Fibroblast of lung (primary cell): ENCODE data around the gene KCTD18. TPM values are rescaled to one million over a fixed set of nuclear protein-coding genes. Genes with fewer than 3 reads are reported as not detected.

ENCODE experiments used
- DNase-seq, 2 donors: peaks; one replicate each; pipeline versions ENCODE4 v3.0.0 to v3.0.0-alpha.2; 2010; ENCODE audit warnings: low read depth in 2 of 2
- H2AFZ ChIP-seq: 2 replicates; pipeline ENCODE4 v1.5.1; 2012; ENCODE audit warnings: low read length, control low read depth, inconsistent platforms
- H3K27ac ChIP-seq: 2 replicates; pipeline ENCODE4 v1.5.1; 2011; ENCODE audit warnings: low read length, control low read depth; ENCODE audit not compliant: insufficient read depth
- H3K27me3 ChIP-seq: 2 replicates; pipeline ENCODE4 v1.5.1; 2011; ENCODE audit warnings: mild to moderate bottlenecking, low read length; ENCODE audit not compliant: control insufficient read depth, insufficient read depth
- H3K36me3 ChIP-seq: 2 replicates; pipeline ENCODE4 v1.5.1; 2011; ENCODE audit warnings: low read length; ENCODE audit not compliant: control insufficient read depth, insufficient read depth
- H3K4me1 ChIP-seq: 2 replicates; pipeline ENCODE4 v1.5.1; 2011; ENCODE audit warnings: low read length; ENCODE audit not compliant: control insufficient read depth, insufficient read depth; ENCODE audit errors: extremely low read depth
- H3K4me2 ChIP-seq: 2 replicates; pipeline ENCODE4 v1.5.1; 2011; ENCODE audit warnings: low read length, control low read depth; ENCODE audit not compliant: insufficient read depth; ENCODE audit errors: extremely low read depth
- H3K4me3 ChIP-seq, 4 experiments: fragments of 200-600 bp in 1 of 4; sonication (generic) in 1 of 4; replicated peaks in 1 of 4; 2 replicates each; pipeline ENCODE4 v1.5.1; 2011 to 2016; ENCODE audit warnings: low read length in 4 of 4, low read depth in 3 of 4, mild to moderate bottlenecking in 3 of 4, control low read depth in 2 of 4, inconsistent platforms in 1 of 4, mixed read lengths in 1 of 4; ENCODE audit not compliant: insufficient read depth in 1 of 4; ENCODE audit errors: control extremely low read depth in 1 of 4
- H3K79me2 ChIP-seq: 2 replicates; pipeline ENCODE4 v1.5.1; 2012; ENCODE audit warnings: mild to moderate bottlenecking, low read length, inconsistent platforms; ENCODE audit not compliant: control insufficient read depth, insufficient read depth
- H3K9ac ChIP-seq: 2 replicates; pipeline ENCODE4 v1.5.1; 2011; ENCODE audit warnings: mild to moderate bottlenecking, low read length, control low read depth; ENCODE audit not compliant: insufficient read depth
- H3K9me3 ChIP-seq: 2 replicates; pipeline ENCODE4 v1.5.1; 2012; ENCODE audit warnings: low read depth, low read length; ENCODE audit not compliant: control insufficient read depth, insufficient read depth
- H4K20me1 ChIP-seq: 2 replicates; pipeline ENCODE4 v1.5.1; 2011; ENCODE audit warnings: low read length; ENCODE audit not compliant: control insufficient read depth, insufficient read depth; ENCODE audit errors: extremely low read depth
- CTCF ChIP-seq, 2 donors: IDR thresholded peaks in 1 of 2; conservative IDR thresholded peaks in 1 of 2; 1 replicate in 1 of 2; 2 replicates in 1 of 2; pipeline ENCODE4 v1.5.1; 2011 to 2012; ENCODE audit warnings: low read length in 2 of 2, control low read depth in 1 of 2, inconsistent platforms in 1 of 2, low read depth in 1 of 2, mild to moderate bottlenecking in 1 of 2
- EZH2 ChIP-seq: IDR thresholded peaks from 2 replicates; pipeline ENCODE4 v1.5.1; 2012; ENCODE audit warnings: low read length, control low read depth, mild to moderate bottlenecking; ENCODE audit errors: missing control alignments
- polyA minus RNA-seq: library from RNA; depleted of rRNA, polyadenylated mRNA; stranded (reverse); fragments of >200 nt; gene quantifications from 2 replicates; pipeline ENCODE4 v1.2.3, GENCODE V29; 2011; ENCODE audit warnings: low replicate concordance
- polyA plus RNA-seq, 2 donors: library from polyadenylated mRNA; depleted of rRNA in 1 of 2; stranded (reverse) in 1 of 2; unstranded in 1 of 2; fragments of >200 nt; gene quantifications; 2 replicates each; pipeline ENCODE4 v1.2.1, GENCODE V29; 2011 to 2012; ENCODE audit warnings: missing spikeins in 1 of 2
- total RNA-seq: library from RNA; depleted of rRNA; stranded (reverse); fragments of >200 nt; gene quantifications from 2 replicates; pipeline ENCODE4 v1.2.1, GENCODE V29; 2014

KCTD18 gene
- total RNA-seq = 24.9 and 29.4 TPM in 2 replicates
- 9.9 and 14.0 TPM in 2 replicates for polyA plus RNA-seq
- polyA plus RNA-seq (2012) = 8.2 and 10.4 TPM in 2 replicates
- polyA minus RNA-seq = 2.5 TPM in 2 replicates

GRCh38 chr2:200509612-200510433 is at the start of gene KCTD18:
KCTD18 (minus strand) TSS chr2:200510068; CDS start chr2:200507016, 3,052 bp downstream.
- peaks cover 10% of the 10 kb centered on the region for H3K27me3 ChIP-seq
- no peaks in the 10 kb centered on the region for H3K4me1 ChIP-seq
- H3K36me3 ChIP-seq = no peaks in the 10 kb centered on the region
- H4K20me1 ChIP-seq = no peaks in the 10 kb centered on the region
- H3K79me2 ChIP-seq = peaks cover 3% of the 10 kb centered on the region
- TF ChIP-seq EZH2 (no peak), CTCF (conservative IDR thresholded peaks at IDR 0.05 in 1 of 2, IDR thresholded peaks at IDR 0.05 in 1 of 2; ENCODE audit: low read depth in 1 of 2, low read length in 2 of 2) (peak; percentile 52 to 65)
- H3K27ac ChIP-seq = peak within 1 kb of the TSS; percentile 68
- peak within 1 kb of the TSS; percentile 97 for H3K4me2 ChIP-seq
- DNase-seq = peak; percentile 82 to 85
- H2AFZ ChIP-seq = peak within 1 kb of the TSS; percentile 81
- H3K9me3 ChIP-seq = no peaks in the 10 kb centered on the region
- H3K4me3 ChIP-seq = peak within 1 kb of the TSS; percentile 72 to 92 (median 86)
- peak within 1 kb of the TSS; percentile 85 for H3K9ac ChIP-seq

- Histone ChIP-seq H3K36me3 (no peaks in the 10 kb centered on the region), H2AFZ (no peak overlapping the region), H3K4me3 (no peak overlapping the region), H4K20me1 (no peaks in the 10 kb centered on the region), H3K9me3 (no peaks in the 10 kb centered on the region), H3K4me2 (no peak overlapping the region), H3K9ac (no peak overlapping the region), H3K4me1 (no peaks in the 10 kb centered on the region), H3K27me3 (no peaks in the 10 kb centered on the region), H3K79me2 (no peaks in the 10 kb centered on the region), H3K27ac (no peak overlapping the region)
- TF ChIP-seq EZH2 = no peak
- TF ChIP-seq CTCF (conservative IDR thresholded peaks at IDR 0.05 in 1 of 2, IDR thresholded peaks at IDR 0.05 in 1 of 2; ENCODE audit: low read depth in 1 of 2, low read length in 2 of 2) = no peak
- DNase-seq = no peak
Measured at GRCh38 chr2:200540793-200541192, 30.9 kb upstream of the KCTD18 start.

GRCh38 chr2:200538139-200538538 is 28.3 kb upstream of the KCTD18 start:
- H3K9ac ChIP-seq = no peak overlapping the region
- no peak overlapping the region for H3K4me2 ChIP-seq
- H3K4me3 ChIP-seq = no peak overlapping the region
- no peaks in the 10 kb centered on the region for H3K9me3 ChIP-seq
- H4K20me1 ChIP-seq = no peaks in the 10 kb centered on the region
- no peak overlapping the region for H3K27ac ChIP-seq
- H3K36me3 ChIP-seq = peaks cover 1% of the 10 kb centered on the region
- H2AFZ ChIP-seq = peak overlapping the region; percentile 15
- H3K27me3 ChIP-seq = no peaks in the 10 kb centered on the region
- TF ChIP-seq CTCF (conservative IDR thresholded peaks at IDR 0.05 in 1 of 2, IDR thresholded peaks at IDR 0.05 in 1 of 2; ENCODE audit: low read depth in 1 of 2, low read length in 2 of 2) = no peak
- no peak for TF ChIP-seq EZH2
- no peak for DNase-seq
- peaks cover 3% of the 10 kb centered on the region for H3K79me2 ChIP-seq
- no peaks in the 10 kb centered on the region for H3K4me1 ChIP-seq
